ENCODE results near the gene LYRM4.
A peak's percentile ranks its signal among the peaks of the same experiment; 100 is the strongest.

LYRM4 gene

GRCh38 chr6:5155906-5156305 lies 104.8 kb downstream of the LYRM4 start:
- Histone ChIP-seq H3K4me3 (no peak overlapping the region), H3K27ac (no peak overlapping the region)

GRCh38 chr6:5153186-5153585 lies 107.6 kb downstream of the LYRM4 start:
- H3K27ac ChIP-seq: peak overlapping the region in 1 of 21 experiments; percentile 74
- no peak overlapping the region for H3K4me3 ChIP-seq

- H3K4me3 ChIP-seq: no peak overlapping the region
- H3K27ac ChIP-seq: peak overlapping the region in 8 of 21 experiments; percentile 3 to 74 (median 51)
Measured at GRCh38 chr6:5152460-5152859, 108.3 kb downstream of the LYRM4 start.

GRCh38 chr6:5151955-5152401 lies 108.8 kb downstream of the LYRM4 start:
- Histone ChIP-seq H3K4me3 (no peak overlapping the region), H3K27ac (peak overlapping the region in 6 of 21 experiments; percentile 27 to 74 (median 59))

GRCh38 chr6:5151360-5151954 lies 109.3 kb downstream of the LYRM4 start:
- Histone ChIP-seq H3K27ac (peak overlapping the region in 4 of 21 experiments; percentile 50 to 74 (median 59)), H3K4me3 (no peak overlapping the region)

GRCh38 chr6:5150551-5151075 lies 110.1 kb downstream of the LYRM4 start:
- H3K27ac ChIP-seq: no peak overlapping the region

GRCh38 chr6:5149891-5150290 lies 110.9 kb downstream of the LYRM4 start:
- Histone ChIP-seq H3K27ac (no peak overlapping the region), H3K4me3 (no peak overlapping the region)

More at GRCh38 chr6:5150551-5151075, 110.1 kb downstream of the LYRM4 start:
- H3K4me3 ChIP-seq: no peak overlapping the region

- Histone ChIP-seq H3K4me3 (no peak overlapping the region), H3K27ac (no peak overlapping the region)
Measured at GRCh38 chr6:5149159-5149704, 111.5 kb downstream of the LYRM4 start.

GRCh38 chr6:5146398-5146797 lies 114.4 kb downstream of the LYRM4 start:
- Histone ChIP-seq H3K4me3 (no peak overlapping the region), H3K27ac (no peak overlapping the region)

- H3K4me3 ChIP-seq: no peak overlapping the region
- no peak overlapping the region for H3K27ac ChIP-seq
Measured at GRCh38 chr6:5143634-5144311, 117.0 kb downstream of the LYRM4 start.

GRCh38 chr6:5142915-5143314 lies 117.8 kb downstream of the LYRM4 start:
- no peak overlapping the region for H3K27ac ChIP-seq
- H3K4me3 ChIP-seq: no peak overlapping the region

GRCh38 chr6:5142131-5142530 lies 118.6 kb downstream of the LYRM4 start:
- Histone ChIP-seq H3K4me3 (no peak overlapping the region), H3K27ac (no peak overlapping the region)

- no peak overlapping the region for H3K27ac ChIP-seq
Measured at GRCh38 chr6:5141046-5141445, 119.7 kb downstream of the LYRM4 start.

GRCh38 chr6:5139828-5140771 lies 120.7 kb downstream of the LYRM4 start:
- Histone ChIP-seq H3K27ac (no peak overlapping the region), H3K4me3 (no peak overlapping the region)

More at GRCh38 chr6:5141046-5141445, 119.7 kb downstream of the LYRM4 start:
- H3K4me3 ChIP-seq: no peak overlapping the region

GRCh38 chr6:5138995-5139827 lies 121.5 kb downstream of the LYRM4 start:
- H3K4me3 ChIP-seq: no peak overlapping the region
- H3K27ac ChIP-seq: no peak overlapping the region

- Histone ChIP-seq H3K4me3 (no peak overlapping the region), H3K27ac (no peak overlapping the region)
Measured at GRCh38 chr6:5136851-5137250, 123.9 kb downstream of the LYRM4 start.

- H3K4me3 ChIP-seq: no peak overlapping the region
- no peak overlapping the region for H3K27ac ChIP-seq
Measured at GRCh38 chr6:5135788-5136376, 124.9 kb downstream of the LYRM4 start.

GRCh38 chr6:5133943-5134342 lies 126.8 kb downstream of the LYRM4 start:
- H3K4me3 ChIP-seq: no peak overlapping the region
- H3K27ac ChIP-seq: no peak overlapping the region

GRCh38 chr6:5132731-5133130 lies 128.0 kb downstream of the LYRM4 start:
- Histone ChIP-seq H3K4me3 (no peak overlapping the region), H3K27ac (peak overlapping the region in 8 of 21 experiments; percentile 10 to 62 (median 44))
